CD14-positive monocyte (primary cell): ENCODE measurements around the gene CMTM6. TPM values are rescaled to one million over a fixed set of nuclear protein-coding genes. Genes with fewer than 3 reads are reported as not detected.

Experiments used
- DNase-seq, 3 donors: peaks; one replicate each; pipeline ENCODE4 v3.0.0-alpha.2; 2011 to 2022
- H2AFZ ChIP-seq: 2 replicates; pipeline ENCODE4 v1.6.0; 2012; ENCODE audit warnings: mild to moderate bottlenecking, low read depth, low read length, inconsistent platforms; ENCODE audit not compliant: insufficient read depth, poor library complexity, severe bottlenecking
- H3K27ac ChIP-seq, 2 donors: 1 replicate in 1 of 2; 2 replicates in 1 of 2; pipeline ENCODE4 v1.5.1; 2012 to 2013; ENCODE audit warnings: low read length in 2 of 2, control low read depth in 1 of 2, inconsistent platforms in 1 of 2, low read depth in 1 of 2, mild to moderate bottlenecking in 1 of 2
- H3K27me3 ChIP-seq, 2 donors: one replicate each; pipeline versions ENCODE4 v1.6.0 to v1.6.1; 2011 to 2013; ENCODE audit warnings: low read length in 2 of 2; ENCODE audit not compliant: control insufficient read depth in 2 of 2, insufficient read depth in 2 of 2
- H3K36me3 ChIP-seq, 2 donors: replicated peaks in 1 of 2; 1 replicate in 1 of 2; 2 replicates in 1 of 2; pipeline versions ENCODE4 v1.5.1 to v1.6.1; 2012 to 2013; ENCODE audit warnings: low read length in 2 of 2, control low read depth in 1 of 2, inconsistent platforms in 1 of 2, mild to moderate bottlenecking in 1 of 2; ENCODE audit not compliant: insufficient read depth in 2 of 2, control insufficient read depth in 1 of 2
- H3K4me1 ChIP-seq, 2 donors: 1 replicate in 1 of 2; 2 replicates in 1 of 2; pipeline versions ENCODE4 v1.5.1 to v1.6.1; 2012 to 2013; ENCODE audit warnings: low read length in 2 of 2, control low read depth in 1 of 2, inconsistent platforms in 1 of 2, mild to moderate bottlenecking in 1 of 2, moderate library complexity in 1 of 2; ENCODE audit not compliant: insufficient read depth in 2 of 2, control insufficient read depth in 1 of 2
- H3K4me2 ChIP-seq: replicated peaks from 2 replicates; pipeline ENCODE3; 2012; ENCODE audit warnings: low read length, moderate library complexity, mild to moderate bottlenecking; ENCODE audit not compliant: poor library complexity, severe bottlenecking; ENCODE audit errors: extremely low read depth
- H3K4me3 ChIP-seq, 3 experiments: fragments of 200-600 bp in 1 of 3; sonication (generic) in 1 of 3; replicated peaks in 1 of 3; 1 replicate in 2 of 3; 2 replicates in 1 of 3; pipeline ENCODE4 v1.5.1; 2011 to 2013; ENCODE audit warnings: low read length in 3 of 3, mild to moderate bottlenecking in 3 of 3, control low read depth in 2 of 3, low read depth in 2 of 3, inconsistent platforms in 1 of 3, moderate library complexity in 1 of 3
- H3K79me2 ChIP-seq: 2 replicates; pipeline ENCODE4 v1.6.0; 2012; ENCODE audit warnings: mild to moderate bottlenecking, control low read depth, inconsistent platforms, low read length, moderate library complexity; ENCODE audit not compliant: insufficient read depth
- H3K9ac ChIP-seq: 2 replicates; pipeline ENCODE4 v1.6.0; 2017; ENCODE audit warnings: low read length, mild to moderate bottlenecking; ENCODE audit not compliant: insufficient read depth, poor library complexity, severe bottlenecking
- H3K9me3 ChIP-seq, 2 donors: replicated peaks in 1 of 2; 1 replicate in 1 of 2; 2 replicates in 1 of 2; pipeline versions ENCODE4 v1.5.1 to v1.6.1; 2012 to 2013; ENCODE audit warnings: low read length in 2 of 2, control low read depth in 1 of 2; ENCODE audit not compliant: control insufficient read depth in 1 of 2, insufficient read depth in 1 of 2
- H4K20me1 ChIP-seq: 2 replicates; pipeline ENCODE4 v1.6.0; 2012; ENCODE audit warnings: mild to moderate bottlenecking, low read length, control low read depth, moderate library complexity; ENCODE audit not compliant: insufficient read depth
- H3K27ac Mint-ChIP-seq, 7 donors: one replicate each; pipeline ENCODE4 v1.8.0; 2020; ENCODE audit warnings: mild to moderate bottlenecking in 7 of 7, mixed read lengths in 7 of 7, moderate library complexity in 6 of 7, inconsistent platforms in 2 of 7
- H3K27me3 Mint-ChIP-seq, 3 donors: one replicate each; pipeline ENCODE4 v1.8.0; 2021 to 2022; ENCODE audit warnings: low read depth in 3 of 3, mild to moderate bottlenecking in 3 of 3, mixed read lengths in 3 of 3, moderate library complexity in 3 of 3, inconsistent platforms in 1 of 3
- H3K36me3 Mint-ChIP-seq, 2 donors: one replicate each; pipeline ENCODE4 v1.8.0; 2020; ENCODE audit warnings: mixed read lengths in 2 of 2, inconsistent platforms in 1 of 2, mild to moderate bottlenecking in 1 of 2
- H3K4me1 Mint-ChIP-seq: one replicate; pipeline ENCODE4 v1.8.0; 2020; ENCODE audit warnings: mild to moderate bottlenecking, mixed read lengths
- H3K4me3 Mint-ChIP-seq, 2 donors: one replicate each; pipeline ENCODE4 v1.8.0; 2020; ENCODE audit warnings: mild to moderate bottlenecking in 2 of 2, mixed read lengths in 2 of 2, moderate library complexity in 1 of 2
- H3K9me3 Mint-ChIP-seq, 7 donors: one replicate each; pipeline ENCODE4 v1.8.0; 2020 to 2022; ENCODE audit warnings: mixed read lengths in 7 of 7, mild to moderate bottlenecking in 6 of 7, moderate library complexity in 6 of 7, inconsistent platforms in 2 of 7
- WGBS: methylation state at CpG from one replicate; pipeline ENCODE4 v1.1.5; 2013; ENCODE audit warnings: missing lambda C conversion rate; ENCODE audit not compliant: insufficient coverage; 5-methylcytosine and 5-hydroxymethylcytosine counted together
- intact Hi-C, 2 donors: fragments of 100-400 bp; cut with micrococcal nuclease; formaldehyde crosslinking; loops; one replicate each; pipeline versions ENCODE4 v1.15.0 to v1.15.1; 2023
- polyA plus RNA-seq, 3 donors: library from polyadenylated mRNA; depleted of rRNA in 1 of 3; unstranded in 2 of 3; stranded (reverse) in 1 of 3; fragments of 300-500 nt in 2 of 3; fragments of >200 nt in 1 of 3; fragmentation: Illumina TruSeq in 2 of 3; gene quantifications; 1 replicate in 2 of 3; 2 replicates in 1 of 3; pipeline ENCODE4 v1.2.3, GENCODE V29; 2012 to 2021
- TF ChIP-seq, protein P1 (sequence below): fragments of 200-600 bp; IDR thresholded peaks from one replicate; pipeline ENCODE4 v1.8.0; 2022; ENCODE audit warnings: antibody characterized with exemption, mild to moderate bottlenecking

CMTM6 gene
- polyA plus RNA-seq, 3 donors, result 40.0 to 210 (median 190) TPM

DNA sequence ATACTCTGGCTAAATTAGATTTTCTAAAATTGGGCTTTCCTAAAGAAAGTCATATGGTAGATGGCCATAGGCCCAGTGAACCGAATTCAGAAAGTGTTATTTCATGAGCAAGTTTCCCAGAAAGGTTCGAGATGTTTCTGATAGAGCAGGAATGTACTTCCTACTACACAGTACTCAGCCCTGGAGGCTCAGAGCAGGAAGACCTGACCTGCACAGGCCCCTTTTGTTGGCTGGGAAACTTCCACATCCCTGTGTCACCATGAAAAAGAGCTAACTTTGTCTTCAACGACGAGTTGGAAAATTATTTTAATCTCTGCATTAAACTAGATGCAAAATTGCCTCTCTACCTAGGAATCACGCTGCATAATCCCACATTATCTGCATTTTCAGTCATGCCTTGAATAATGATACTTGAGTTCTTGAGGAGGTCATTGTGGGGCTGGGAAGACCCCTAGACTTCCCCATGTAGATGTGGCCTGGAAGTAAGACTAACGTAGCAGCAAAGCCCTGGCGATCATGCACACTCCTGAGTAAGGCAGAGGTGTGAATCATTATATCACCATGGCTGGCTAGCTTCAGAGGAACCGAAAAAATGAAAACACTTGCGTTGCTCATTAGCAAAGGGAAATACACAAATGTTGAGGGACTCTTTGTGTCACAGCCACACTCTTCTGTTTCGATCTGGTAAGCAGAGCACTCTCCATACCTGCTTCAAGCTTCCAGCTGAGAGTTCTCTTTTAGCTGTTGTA is 63.9 kb downstream of the CMTM6 start:
- WGBS, result 83% methylated on average over 5 of the region's 10 CpGs
- Histone ChIP-seq H3K27me3 (no peaks in the 10 kb centered on the region), H3K9ac (no peak overlapping the region), H4K20me1 (peaks cover 90% of the 10 kb centered on the region), H3K9me3 (no peaks in the 10 kb centered on the region), H2AFZ (no peak overlapping the region), H3K4me1 (peaks cover 1 to 2% of the 10 kb centered on the region in 2 donors), H3K36me3 (peaks cover 8 to 23% of the 10 kb centered on the region in 2 donors), H3K27ac (peak overlapping the region in 1 of 2 donors; percentile 31), H3K79me2 (peaks cover 99% of the 10 kb centered on the region), H3K4me2 (no peak overlapping the region), H3K4me3 (no peak overlapping the region)
- Mint-ChIP-seq H3K27ac (peak overlapping the region; percentile 3 to 59 (median 51)), H3K9me3 (peaks cover 0 to 5% (median 0%) of the 10 kb centered on the region in 7 donors), H3K4me3 (no peak overlapping the region), H3K4me1 (peaks cover 39% of the 10 kb centered on the region), H3K36me3 (peaks cover 22 to 31% of the 10 kb centered on the region in 2 donors), H3K27me3 (no peaks in the 10 kb centered on the region)
- TF ChIP-seq, protein P1, sequence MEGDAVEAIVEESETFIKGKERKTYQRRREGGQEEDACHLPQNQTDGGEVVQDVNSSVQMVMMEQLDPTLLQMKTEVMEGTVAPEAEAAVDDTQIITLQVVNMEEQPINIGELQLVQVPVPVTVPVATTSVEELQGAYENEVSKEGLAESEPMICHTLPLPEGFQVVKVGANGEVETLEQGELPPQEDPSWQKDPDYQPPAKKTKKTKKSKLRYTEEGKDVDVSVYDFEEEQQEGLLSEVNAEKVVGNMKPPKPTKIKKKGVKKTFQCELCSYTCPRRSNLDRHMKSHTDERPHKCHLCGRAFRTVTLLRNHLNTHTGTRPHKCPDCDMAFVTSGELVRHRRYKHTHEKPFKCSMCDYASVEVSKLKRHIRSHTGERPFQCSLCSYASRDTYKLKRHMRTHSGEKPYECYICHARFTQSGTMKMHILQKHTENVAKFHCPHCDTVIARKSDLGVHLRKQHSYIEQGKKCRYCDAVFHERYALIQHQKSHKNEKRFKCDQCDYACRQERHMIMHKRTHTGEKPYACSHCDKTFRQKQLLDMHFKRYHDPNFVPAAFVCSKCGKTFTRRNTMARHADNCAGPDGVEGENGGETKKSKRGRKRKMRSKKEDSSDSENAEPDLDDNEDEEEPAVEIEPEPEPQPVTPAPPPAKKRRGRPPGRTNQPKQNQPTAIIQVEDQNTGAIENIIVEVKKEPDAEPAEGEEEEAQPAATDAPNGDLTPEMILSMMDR, result no peak
- intact Hi-C loops, result loop anchor here in 1 of 2 donors (10.0 kb wide), 1 partner anchor 64 kb away; no protein-coding TSS in a partner anchor
- DNase-seq, result no peak

DNA sequence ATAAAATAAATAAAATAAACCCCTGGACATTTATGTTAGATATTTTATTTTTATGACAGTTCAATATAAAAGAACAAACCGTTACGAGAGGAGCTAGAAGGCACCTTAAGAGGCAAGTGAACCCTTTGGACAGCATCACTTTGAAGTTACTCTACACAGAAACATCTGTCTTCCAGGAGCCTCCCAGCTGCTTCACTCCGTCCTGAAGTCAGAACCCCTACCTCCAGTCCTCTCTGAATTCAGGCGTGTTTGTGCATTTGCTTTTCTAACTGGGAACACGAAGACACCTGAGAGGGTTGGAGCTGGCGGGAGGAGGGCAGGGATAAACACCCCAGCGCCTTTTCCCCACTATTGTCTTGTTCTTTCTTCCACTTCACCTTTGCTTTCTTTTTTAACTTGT is 64.8 kb downstream of the CMTM6 start:
- DNase-seq, result no peak
- Histone ChIP-seq H4K20me1 (peaks cover 81% of the 10 kb centered on the region), H3K4me3 (no peak overlapping the region), H3K27me3 (no peaks in the 10 kb centered on the region), H3K4me2 (no peak overlapping the region), H3K9ac (no peak overlapping the region), H3K27ac (peak overlapping the region in 1 of 2 donors; percentile 17), H3K9me3 (no peaks in the 10 kb centered on the region), H2AFZ (no peak overlapping the region), H3K36me3 (peaks cover 5 to 18% of the 10 kb centered on the region in 2 donors), H3K4me1 (peaks cover 10 to 11% of the 10 kb centered on the region in 2 donors), H3K79me2 (peaks cover 99% of the 10 kb centered on the region)
- peak overlapping the region in 1 of 7 donors; percentile 65 for H3K27ac Mint-ChIP-seq
- TF ChIP-seq, protein P1, result no peak
- intact Hi-C loops, result loop anchor here in 1 of 2 donors (10.0 kb wide), 1 partner anchor 63 kb away; no protein-coding TSS in a partner anchor
- peaks cover 40% of the 10 kb centered on the region for H3K4me1 Mint-ChIP-seq
- WGBS, result no CpG with 5 or more reads among the region's 7 CpGs
- H3K4me3 Mint-ChIP-seq, result no peak overlapping the region
- H3K9me3 Mint-ChIP-seq, result peaks cover 0 to 5% (median 0%) of the 10 kb centered on the region in 7 donors
- H3K36me3 Mint-ChIP-seq, result peaks cover 18 to 28% of the 10 kb centered on the region in 2 donors
- no peaks in the 10 kb centered on the region for H3K27me3 Mint-ChIP-seq
